Fibroblast of lung (primary cell): ENCODE data around the gene ADCY9. TPM values are rescaled to one million over a fixed set of nuclear protein-coding genes. Genes with fewer than 3 reads are reported as not detected.

Experiments
- DNase-seq, 2 donors: peaks; one replicate each; pipeline versions ENCODE4 v3.0.0 to v3.0.0-alpha.2; 2010; ENCODE audit warnings: low read depth in 2 of 2
- H2AFZ ChIP-seq: 2 replicates; pipeline ENCODE4 v1.5.1; 2012; ENCODE audit warnings: low read length, control low read depth, inconsistent platforms
- H3K27ac ChIP-seq: 2 replicates; pipeline ENCODE4 v1.5.1; 2011; ENCODE audit warnings: low read length, control low read depth; ENCODE audit not compliant: insufficient read depth
- H3K27me3 ChIP-seq: 2 replicates; pipeline ENCODE4 v1.5.1; 2011; ENCODE audit warnings: mild to moderate bottlenecking, low read length; ENCODE audit not compliant: control insufficient read depth, insufficient read depth
- H3K36me3 ChIP-seq: 2 replicates; pipeline ENCODE4 v1.5.1; 2011; ENCODE audit warnings: low read length; ENCODE audit not compliant: control insufficient read depth, insufficient read depth
- H3K4me1 ChIP-seq: 2 replicates; pipeline ENCODE4 v1.5.1; 2011; ENCODE audit warnings: low read length; ENCODE audit not compliant: control insufficient read depth, insufficient read depth; ENCODE audit errors: extremely low read depth
- H3K4me2 ChIP-seq: 2 replicates; pipeline ENCODE4 v1.5.1; 2011; ENCODE audit warnings: low read length, control low read depth; ENCODE audit not compliant: insufficient read depth; ENCODE audit errors: extremely low read depth
- H3K4me3 ChIP-seq, 4 experiments: fragments of 200-600 bp in 1 of 4; sonication (generic) in 1 of 4; replicated peaks in 1 of 4; 2 replicates each; pipeline ENCODE4 v1.5.1; 2011 to 2016; ENCODE audit warnings: low read length in 4 of 4, low read depth in 3 of 4, mild to moderate bottlenecking in 3 of 4, control low read depth in 2 of 4, inconsistent platforms in 1 of 4, mixed read lengths in 1 of 4; ENCODE audit not compliant: insufficient read depth in 1 of 4; ENCODE audit errors: control extremely low read depth in 1 of 4
- H3K79me2 ChIP-seq: 2 replicates; pipeline ENCODE4 v1.5.1; 2012; ENCODE audit warnings: mild to moderate bottlenecking, low read length, inconsistent platforms; ENCODE audit not compliant: control insufficient read depth, insufficient read depth
- H3K9ac ChIP-seq: 2 replicates; pipeline ENCODE4 v1.5.1; 2011; ENCODE audit warnings: mild to moderate bottlenecking, low read length, control low read depth; ENCODE audit not compliant: insufficient read depth
- H3K9me3 ChIP-seq: 2 replicates; pipeline ENCODE4 v1.5.1; 2012; ENCODE audit warnings: low read depth, low read length; ENCODE audit not compliant: control insufficient read depth, insufficient read depth
- H4K20me1 ChIP-seq: 2 replicates; pipeline ENCODE4 v1.5.1; 2011; ENCODE audit warnings: low read length; ENCODE audit not compliant: control insufficient read depth, insufficient read depth; ENCODE audit errors: extremely low read depth
- CTCF ChIP-seq, 2 donors: IDR thresholded peaks in 1 of 2; conservative IDR thresholded peaks in 1 of 2; 1 replicate in 1 of 2; 2 replicates in 1 of 2; pipeline ENCODE4 v1.5.1; 2011 to 2012; ENCODE audit warnings: low read length in 2 of 2, control low read depth in 1 of 2, inconsistent platforms in 1 of 2, low read depth in 1 of 2, mild to moderate bottlenecking in 1 of 2
- EZH2 ChIP-seq: IDR thresholded peaks from 2 replicates; pipeline ENCODE4 v1.5.1; 2012; ENCODE audit warnings: low read length, control low read depth, mild to moderate bottlenecking; ENCODE audit errors: missing control alignments
- polyA plus RNA-seq, 2 donors: library from polyadenylated mRNA; depleted of rRNA in 1 of 2; stranded (reverse) in 1 of 2; unstranded in 1 of 2; fragments of >200 nt; gene quantifications; 2 replicates each; pipeline ENCODE4 v1.2.1, GENCODE V29; 2011 to 2012; ENCODE audit warnings: missing spikeins in 1 of 2
- total RNA-seq: library from RNA; depleted of rRNA; stranded (reverse); fragments of >200 nt; gene quantifications from 2 replicates; pipeline ENCODE4 v1.2.1, GENCODE V29; 2014

The ADCY9 gene
- total and polyA plus RNA-seq, 2 donors (not counting 1 experiment from before 2014, with no cell fraction given), result 22.1 to 37.0 TPM

- DNase-seq, result no peak
- H3K4me1 ChIP-seq, result peaks cover 12% of the 10 kb centered on the region
- H4K20me1 ChIP-seq, result no peaks in the 10 kb centered on the region
- TF ChIP-seq CTCF (conservative IDR thresholded peaks at IDR 0.05 in 1 of 2, IDR thresholded peaks at IDR 0.05 in 1 of 2; ENCODE audit: low read depth in 1 of 2, low read length in 2 of 2) (no peak), EZH2 (no peak)
- peaks cover 4% of the 10 kb centered on the region for H3K79me2 ChIP-seq
- H3K27ac ChIP-seq, result no peak overlapping the region
- H3K9ac ChIP-seq, result no peak overlapping the region
- H3K9me3 ChIP-seq, result no peaks in the 10 kb centered on the region
- no peak overlapping the region for H3K4me3 ChIP-seq
- no peaks in the 10 kb centered on the region for H3K27me3 ChIP-seq
- H3K36me3 ChIP-seq, result no peaks in the 10 kb centered on the region
- H3K4me2 ChIP-seq, result no peak overlapping the region
- H2AFZ ChIP-seq, result no peak overlapping the region
Observed at GRCh38 chr16:4055748-4056147, 60.5 kb downstream of the ADCY9 start.

GRCh38 chr16:4053301-4053845 is 62.9 kb downstream of the ADCY9 start:
- Histone ChIP-seq H3K79me2 (no peaks in the 10 kb centered on the region), H3K4me3 (peak overlapping the region in 3 of 4 experiments; percentile 5 to 39 (median 15)), H2AFZ (no peak overlapping the region), H3K36me3 (no peaks in the 10 kb centered on the region), H3K4me2 (peak overlapping the region; percentile 64), H3K27ac (peak overlapping the region; percentile 84), H4K20me1 (no peaks in the 10 kb centered on the region), H3K4me1 (peaks cover 12% of the 10 kb centered on the region), H3K27me3 (no peaks in the 10 kb centered on the region), H3K9me3 (no peaks in the 10 kb centered on the region), H3K9ac (peak overlapping the region; percentile 11)
- DNase-seq, result peak; percentile 27 to 66
- TF ChIP-seq EZH2 (no peak), CTCF (conservative IDR thresholded peaks at IDR 0.05 in 1 of 2, IDR thresholded peaks at IDR 0.05 in 1 of 2; ENCODE audit: low read depth in 1 of 2, low read length in 2 of 2) (no peak)

GRCh38 chr16:4052801-4053293 is 63.4 kb downstream of the ADCY9 start:
- Histone ChIP-seq H3K27me3 (no peaks in the 10 kb centered on the region), H3K4me1 (peaks cover 12% of the 10 kb centered on the region), H3K79me2 (no peaks in the 10 kb centered on the region), H3K4me2 (peak overlapping the region; percentile 64), H3K36me3 (no peaks in the 10 kb centered on the region), H3K27ac (peak overlapping the region; percentile 84), H3K9ac (peak overlapping the region; percentile 11), H3K9me3 (no peaks in the 10 kb centered on the region), H2AFZ (no peak overlapping the region), H4K20me1 (no peaks in the 10 kb centered on the region), H3K4me3 (peak overlapping the region in 2 of 4 experiments; percentile 20 to 39)
- peak; percentile 56 to 74 for DNase-seq
- TF ChIP-seq CTCF (conservative IDR thresholded peaks at IDR 0.05 in 1 of 2, IDR thresholded peaks at IDR 0.05 in 1 of 2; ENCODE audit: low read depth in 1 of 2, low read length in 2 of 2) (no peak), EZH2 (no peak)
